ENCODE data around the gene ZNF195.
"Not testable (repeated sequence)": the region's sequence is repeated elsewhere in the genome, so short reads cannot be mapped to it uniquely, and the experiment has no call there.

Gene ZNF195

DNA sequence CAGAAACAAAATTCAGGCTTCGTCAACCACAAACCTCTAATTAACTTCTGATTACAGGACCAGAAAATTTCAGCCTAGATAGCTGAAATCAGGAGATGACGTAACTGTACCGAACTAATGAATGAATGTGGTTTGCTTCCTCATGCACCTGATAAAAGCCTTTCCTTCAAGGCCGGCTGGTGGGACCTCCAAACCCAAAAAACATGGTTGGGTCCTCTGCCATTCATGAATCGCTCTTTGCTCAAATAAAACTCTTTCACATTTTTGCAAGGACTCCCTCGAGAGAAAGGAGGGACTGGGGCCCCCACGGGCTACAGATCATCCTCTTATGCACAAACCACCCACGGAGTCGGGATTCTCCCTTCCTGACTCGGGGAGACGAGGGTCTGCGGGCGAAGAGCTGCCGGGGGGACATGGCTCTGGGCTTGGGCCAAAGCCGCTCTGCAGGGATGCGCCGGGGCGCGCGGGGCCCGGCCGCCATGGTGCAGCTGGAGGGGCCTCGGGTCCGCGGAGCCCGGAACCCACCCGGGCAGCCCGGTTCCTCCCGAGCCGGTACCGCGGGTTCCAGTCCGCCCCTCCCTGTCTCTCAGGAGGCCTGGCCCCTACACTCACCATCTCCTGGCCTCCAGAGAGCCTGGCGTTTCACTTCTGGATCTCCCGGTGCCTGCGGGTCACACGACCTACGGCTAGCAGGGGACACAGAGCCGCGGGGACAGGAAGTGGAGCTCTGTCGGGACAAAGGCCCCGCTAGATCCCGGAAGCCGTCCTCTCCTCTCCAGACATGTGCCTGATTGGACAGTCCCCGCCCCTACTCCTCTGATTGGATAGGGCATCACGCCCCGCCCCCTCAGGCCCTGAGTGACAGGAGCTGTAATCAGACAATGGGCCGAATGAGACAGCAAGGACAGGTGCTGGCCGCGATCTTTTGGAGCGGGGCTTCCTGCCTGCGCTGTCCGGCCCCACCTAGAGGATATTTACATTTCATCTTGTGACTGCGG is at the start of gene ZNF195:
ZNF195 (minus strand) TSS at position 721 of the 998 bp plus-strand sequence; CDS start at position 615, 106 bp downstream.
- Histone ChIP-seq H3K27ac (peak within 1 kb of the TSS; percentile 56), H3K4me1 (no peaks in the 10 kb centered on the region), H3K27me3 (ENCODE audit: control insufficient read depth, insufficient read depth, low read length) (no peaks in the 10 kb centered on the region), H3K36me3 (ENCODE audit: control insufficient read depth, insufficient read depth, low read length) (no peaks in the 10 kb centered on the region), H3K9ac (peak within 1 kb of the TSS; percentile 76), H3K4me3 (ENCODE audit: low read depth, low read length) (peak within 1 kb of the TSS; percentile 77), H3K79me2 (no peaks in the 10 kb centered on the region), H3K9me3 (ENCODE audit: control insufficient read depth, low read length) (no peaks in the 10 kb centered on the region), H3K4me2 (ENCODE audit: low read length) (peak within 1 kb of the TSS; percentile 74), H2AFZ (peak within 1 kb of the TSS; percentile 95)
- no peak for TF ChIP-seq CTCF (IDR thresholded peaks at IDR 0.05)

GRCh38 chr11:3428076-3428475 is 49.1 kb upstream of the ZNF195 start:
- not testable (repeated sequence) for H2AFZ ChIP-seq; H3K4me1 ChIP-seq; H3K4me2 ChIP-seq (ENCODE audit: low read length); H3K4me3 ChIP-seq (ENCODE audit: low read depth, low read length); H3K79me2 ChIP-seq; H3K9ac ChIP-seq; H3K27me3 ChIP-seq (ENCODE audit: control insufficient read depth, insufficient read depth, low read length); H3K9me3 ChIP-seq (ENCODE audit: control insufficient read depth, low read length); H3K27ac ChIP-seq; H3K36me3 ChIP-seq (ENCODE audit: control insufficient read depth, insufficient read depth, low read length)

DNA sequence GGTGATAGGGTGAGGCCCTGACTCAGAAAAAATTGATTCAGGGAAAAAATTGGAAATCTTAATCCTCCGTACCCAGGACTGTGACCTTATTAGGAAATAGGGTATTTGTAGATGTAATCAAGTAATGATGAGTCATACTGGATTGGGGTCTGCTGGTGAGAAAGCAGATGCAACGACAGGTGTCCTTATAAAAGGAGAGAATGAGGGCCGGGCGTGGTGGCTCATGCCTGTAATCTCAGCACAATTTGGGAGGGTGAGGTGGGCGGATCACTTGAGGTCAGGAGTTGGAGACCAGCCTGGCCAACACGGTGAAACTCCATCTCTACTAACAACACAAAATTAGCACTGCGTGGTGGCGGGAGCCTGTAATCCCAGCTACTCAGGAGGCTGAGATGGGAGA is 47.6 kb upstream of the ZNF195 start:
- H3K27me3 ChIP-seq (ENCODE audit: control insufficient read depth, insufficient read depth, low read length); H3K4me2 ChIP-seq (ENCODE audit: low read length); H3K79me2 ChIP-seq; H3K36me3 ChIP-seq (ENCODE audit: control insufficient read depth, insufficient read depth, low read length); H3K27ac ChIP-seq; H3K9me3 ChIP-seq (ENCODE audit: control insufficient read depth, low read length); H2AFZ ChIP-seq; H3K4me3 ChIP-seq (ENCODE audit: low read depth, low read length); H3K9ac ChIP-seq; H3K4me1 ChIP-seq: not testable (repeated sequence)

- not testable (repeated sequence) for H3K27ac ChIP-seq; H3K9ac ChIP-seq; H3K4me1 ChIP-seq; H2AFZ ChIP-seq; H3K36me3 ChIP-seq (ENCODE audit: control insufficient read depth, insufficient read depth, low read length); H3K4me3 ChIP-seq (ENCODE audit: low read depth, low read length); H3K9me3 ChIP-seq (ENCODE audit: control insufficient read depth, low read length); H3K4me2 ChIP-seq (ENCODE audit: low read length); H3K27me3 ChIP-seq (ENCODE audit: control insufficient read depth, insufficient read depth, low read length); H3K79me2 ChIP-seq
Observed at GRCh38 chr11:3423928-3424327, 45.0 kb upstream of the ZNF195 start.

DNA sequence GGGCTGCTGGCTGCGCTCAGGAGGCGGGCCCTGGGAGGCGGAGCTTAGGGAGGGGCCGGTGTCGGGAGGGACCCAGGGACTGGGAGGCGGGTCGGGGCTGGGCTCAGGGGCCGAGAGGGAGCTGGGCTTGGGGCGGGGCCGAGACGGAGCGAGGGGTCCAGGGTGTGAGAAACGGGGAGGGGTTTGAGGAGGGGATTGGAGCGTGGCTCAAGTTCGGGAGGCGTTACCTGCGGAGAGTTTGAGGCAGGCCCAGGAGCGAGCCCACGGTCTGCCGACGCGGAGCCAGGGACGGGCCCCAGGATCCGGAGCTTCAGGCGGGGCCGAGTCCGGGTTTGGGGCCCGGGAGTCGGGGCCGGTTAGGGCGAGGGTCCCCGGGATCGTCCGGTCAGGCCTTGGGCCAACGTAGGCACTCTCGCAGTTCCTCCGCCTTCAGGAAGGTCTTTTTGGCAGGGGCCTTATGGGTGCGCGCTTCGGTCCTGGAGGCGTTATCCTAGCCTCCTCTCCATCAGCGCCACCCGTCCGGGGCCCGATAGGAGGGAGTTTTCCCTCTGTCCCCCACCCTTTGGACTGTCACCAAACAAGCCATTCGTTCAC is 44.3 kb upstream of the ZNF195 start:
- not testable (repeated sequence) for H3K79me2 ChIP-seq; H3K27me3 ChIP-seq (ENCODE audit: control insufficient read depth, insufficient read depth, low read length); H3K36me3 ChIP-seq (ENCODE audit: control insufficient read depth, insufficient read depth, low read length); H3K9me3 ChIP-seq (ENCODE audit: control insufficient read depth, low read length); H3K4me1 ChIP-seq
- Histone ChIP-seq H3K27ac (peak overlapping the region; percentile 56), H2AFZ (peak overlapping the region; percentile 91), H3K4me3 (ENCODE audit: low read depth, low read length) (peak overlapping the region; percentile 44), H3K4me2 (ENCODE audit: low read length) (peak overlapping the region; percentile 31), H3K9ac (peak overlapping the region; percentile 61)

GRCh38 chr11:3422380-3423137 is 43.6 kb upstream of the ZNF195 start:
- Histone ChIP-seq H3K4me3 (ENCODE audit: low read depth, low read length) (peak overlapping the region; percentile 46), H2AFZ (peak overlapping the region; percentile 80), H3K27ac (peak overlapping the region; percentile 61), H3K4me2 (ENCODE audit: low read length) (peak overlapping the region; percentile 67)
- H3K9ac ChIP-seq; H3K36me3 ChIP-seq (ENCODE audit: control insufficient read depth, insufficient read depth, low read length); H3K4me1 ChIP-seq; H3K27me3 ChIP-seq (ENCODE audit: control insufficient read depth, insufficient read depth, low read length); H3K9me3 ChIP-seq (ENCODE audit: control insufficient read depth, low read length); H3K79me2 ChIP-seq: not testable (repeated sequence)

GRCh38 chr11:3421608-3422379 is 42.8 kb upstream of the ZNF195 start:
- peak overlapping the region; percentile 61 for H3K27ac ChIP-seq
- peak overlapping the region; percentile 46 for H3K4me3 ChIP-seq (ENCODE audit: low read depth, low read length)
- not testable (repeated sequence) for H3K9ac ChIP-seq

DNA sequence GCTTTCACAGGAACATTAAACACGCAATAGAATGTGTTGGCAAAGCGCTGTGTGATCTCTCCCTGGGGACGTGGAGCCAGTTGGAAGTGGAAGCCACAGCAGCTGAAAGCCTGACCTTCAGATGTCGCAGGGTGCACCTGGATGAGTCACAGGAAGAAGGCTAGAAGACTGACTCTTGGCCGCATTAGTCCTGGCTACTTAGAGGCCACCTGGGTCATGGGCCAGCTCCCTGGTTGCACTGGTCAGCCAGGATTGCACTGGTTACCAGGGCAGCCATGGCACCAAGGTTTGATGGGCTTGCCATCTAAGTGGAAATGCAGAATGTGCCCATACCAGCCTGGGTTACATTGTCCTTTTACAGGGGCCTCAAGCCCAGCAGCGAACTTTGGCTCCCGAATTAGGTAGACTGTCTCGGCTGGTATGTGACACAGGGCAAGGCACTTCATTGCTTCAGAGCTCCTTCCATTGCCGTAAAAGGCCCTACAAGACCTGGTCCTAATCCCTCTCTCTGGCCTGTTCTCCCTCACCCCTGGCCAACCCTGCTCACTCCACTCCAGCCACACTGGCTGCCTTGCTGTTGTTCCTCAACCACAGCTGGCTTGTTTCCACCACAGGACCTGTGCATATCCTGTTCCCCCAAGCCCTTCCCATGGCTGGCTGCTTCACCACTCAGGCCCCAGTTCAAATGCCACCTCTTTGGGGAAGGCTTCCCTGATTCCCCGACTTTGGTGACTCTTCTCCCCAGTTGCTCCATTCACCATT is 41.5 kb upstream of the ZNF195 start:
- not testable (repeated sequence) for H3K27ac ChIP-seq; H2AFZ ChIP-seq; H3K9ac ChIP-seq; H3K79me2 ChIP-seq; H3K4me2 ChIP-seq (ENCODE audit: low read length); H3K4me3 ChIP-seq (ENCODE audit: low read depth, low read length); H3K4me1 ChIP-seq; H3K27me3 ChIP-seq (ENCODE audit: control insufficient read depth, insufficient read depth, low read length); H3K9me3 ChIP-seq (ENCODE audit: control insufficient read depth, low read length); H3K36me3 ChIP-seq (ENCODE audit: control insufficient read depth, insufficient read depth, low read length)

More at GRCh38 chr11:3421608-3422379, 42.8 kb upstream of the ZNF195 start:
- not testable (repeated sequence) for H3K27me3 ChIP-seq (ENCODE audit: control insufficient read depth, insufficient read depth, low read length); H3K79me2 ChIP-seq; H3K36me3 ChIP-seq (ENCODE audit: control insufficient read depth, insufficient read depth, low read length); H3K4me1 ChIP-seq; H3K9me3 ChIP-seq (ENCODE audit: control insufficient read depth, low read length)
- Histone ChIP-seq H2AFZ (peak overlapping the region; percentile 80), H3K4me2 (ENCODE audit: low read length) (peak overlapping the region; percentile 67)

DNA sequence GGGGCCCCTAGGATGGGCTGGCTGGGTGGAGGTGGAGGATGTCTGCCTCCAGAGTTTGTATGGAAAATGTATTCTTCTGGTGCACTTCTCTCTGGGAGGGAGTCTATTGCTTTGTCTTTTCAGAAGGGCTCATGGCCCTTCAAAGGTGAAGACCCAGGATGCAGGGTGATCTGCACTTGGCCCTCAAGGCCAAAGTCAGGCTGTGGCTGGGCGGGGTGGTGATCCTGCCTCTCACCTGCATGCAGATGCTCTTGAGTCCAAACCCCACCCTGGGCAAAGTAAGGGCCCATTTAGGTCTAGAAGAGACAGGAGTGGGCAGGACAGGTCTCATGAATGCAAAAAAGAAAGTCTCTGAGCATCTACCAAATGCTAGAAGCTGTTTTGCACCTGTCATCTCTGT is 40.5 kb upstream of the ZNF195 start:
- not testable (repeated sequence) for H3K36me3 ChIP-seq (ENCODE audit: control insufficient read depth, insufficient read depth, low read length); H2AFZ ChIP-seq; H3K27me3 ChIP-seq (ENCODE audit: control insufficient read depth, insufficient read depth, low read length); H3K79me2 ChIP-seq; H3K4me3 ChIP-seq (ENCODE audit: low read depth, low read length); H3K27ac ChIP-seq; H3K9me3 ChIP-seq (ENCODE audit: control insufficient read depth, low read length); H3K4me2 ChIP-seq (ENCODE audit: low read length); H3K9ac ChIP-seq; H3K4me1 ChIP-seq
